Stimulated activated naive CD8-positive, alpha-beta T cell treated with anti-CD3 and anti-CD28 coated beads, Interleukin-15, amount 100 ng/mL, for 72 hours (primary cell): Measurements from ENCODE around the gene TMOD1.

ENCODE experiments used
- ATAC-seq: fragments of 150-1000 bp; cut with Tn5 transposase; 2 replicates; pipeline ENCODE4 v1.10.0; 2021; ENCODE audit warnings: mild to moderate bottlenecking, moderate library complexity
- DNase-seq, 2 donors: peaks; one replicate each; pipeline ENCODE4 v3.0.0; 2021 to 2022
- H3K27ac Mint-ChIP-seq, 2 donors: one replicate each; pipeline ENCODE4 v1.8.0; 2022; ENCODE audit warnings: mild to moderate bottlenecking in 2 of 2, mixed read lengths in 2 of 2, moderate library complexity in 2 of 2
- H3K27me3 Mint-ChIP-seq: one replicate; pipeline ENCODE4 v1.8.0; 2022; ENCODE audit warnings: mixed read lengths
- H3K4me1 Mint-ChIP-seq: one replicate; pipeline ENCODE4 v1.8.0; 2022; ENCODE audit warnings: mild to moderate bottlenecking, mixed read lengths
- H3K4me3 Mint-ChIP-seq, 2 donors: one replicate each; pipeline ENCODE4 v1.8.0; 2022; ENCODE audit warnings: mild to moderate bottlenecking in 2 of 2, mixed read lengths in 2 of 2, moderate library complexity in 1 of 2
- H3K9me3 Mint-ChIP-seq, 2 donors: one replicate each; pipeline ENCODE4 v1.8.0; 2022; ENCODE audit warnings: mixed read lengths in 2 of 2

Gene TMOD1

GRCh38 chr9:97506306-97506705, 4.8 kb downstream of the TMOD1 start:
- ATAC-seq = no peak
- no peak overlapping the region for H3K4me3 Mint-ChIP-seq
- peaks cover under 1% of the 10 kb centered on the region for H3K27me3 Mint-ChIP-seq
- H3K27ac Mint-ChIP-seq = no peak overlapping the region
- peaks cover 26% of the 10 kb centered on the region for H3K4me1 Mint-ChIP-seq
- no peak for DNase-seq
- H3K9me3 Mint-ChIP-seq = no peaks in the 10 kb centered on the region

- H3K9me3 Mint-ChIP-seq = no peaks in the 10 kb centered on the region
- no peak overlapping the region for H3K4me3 Mint-ChIP-seq
- ATAC-seq = no peak
- peaks cover 30% of the 10 kb centered on the region for H3K4me1 Mint-ChIP-seq
- no peak for DNase-seq
- no peak overlapping the region for H3K27ac Mint-ChIP-seq
- no peaks in the 10 kb centered on the region for H3K27me3 Mint-ChIP-seq
Observed at GRCh38 chr9:97506787-97507186, 5.3 kb downstream of the TMOD1 start.

GRCh38 chr9:97507428-97507984, 6.0 kb downstream of the TMOD1 start:
- H3K27me3 Mint-ChIP-seq = no peaks in the 10 kb centered on the region
- H3K4me1 Mint-ChIP-seq = peaks cover 30% of the 10 kb centered on the region
- DNase-seq (no peak), ATAC-seq (no peak)
- H3K4me3 Mint-ChIP-seq = no peak overlapping the region
- no peak overlapping the region for H3K27ac Mint-ChIP-seq
- H3K9me3 Mint-ChIP-seq = no peaks in the 10 kb centered on the region

- no peak overlapping the region for H3K4me3 Mint-ChIP-seq
Observed at GRCh38 chr9:97508852-97509251, 7.4 kb downstream of the TMOD1 start.

GRCh38 chr9:97510797-97511654, 9.6 kb downstream of the TMOD1 start:
- H3K27me3 Mint-ChIP-seq = peaks cover 8% of the 10 kb centered on the region
- DNase-seq (peak in 1 of 2 donors; percentile 25), ATAC-seq (peak; percentile 85)
- H3K9me3 Mint-ChIP-seq = no peaks in the 10 kb centered on the region
- no peak overlapping the region for H3K4me3 Mint-ChIP-seq
- peak overlapping the region; percentile 8 to 75 for H3K27ac Mint-ChIP-seq
- peaks cover 17% of the 10 kb centered on the region for H3K4me1 Mint-ChIP-seq

More at GRCh38 chr9:97508852-97509251, 7.4 kb downstream of the TMOD1 start:
- DNase-seq (no peak), ATAC-seq (no peak)
- Mint-ChIP-seq H3K4me1 (peaks cover 17% of the 10 kb centered on the region), H3K9me3 (no peaks in the 10 kb centered on the region), H3K27me3 (no peaks in the 10 kb centered on the region), H3K27ac (no peak overlapping the region)

- Mint-ChIP-seq H3K4me3 (peak overlapping the region in 1 of 2 donors; percentile 54), H3K27me3 (peaks cover 16% of the 10 kb centered on the region), H3K27ac (peak overlapping the region; percentile 34 to 75), H3K9me3 (no peaks in the 10 kb centered on the region), H3K4me1 (peaks cover 17% of the 10 kb centered on the region)
- DNase-seq = no peak
- ATAC-seq = no peak
Observed at GRCh38 chr9:97511655-97512427, 10.4 kb downstream of the TMOD1 start.

- Mint-ChIP-seq H3K27ac (peak overlapping the region in 1 of 2 donors; percentile 29), H3K4me1 (peaks cover 17% of the 10 kb centered on the region), H3K27me3 (peaks cover 28% of the 10 kb centered on the region), H3K4me3 (no peak overlapping the region), H3K9me3 (no peaks in the 10 kb centered on the region)
- DNase-seq = no peak
- no peak for ATAC-seq
Observed at GRCh38 chr9:97512966-97513560, 11.6 kb downstream of the TMOD1 start.

- no peak overlapping the region for H3K27ac Mint-ChIP-seq
- no peaks in the 10 kb centered on the region for H3K9me3 Mint-ChIP-seq
- H3K4me1 Mint-ChIP-seq = peaks cover 32% of the 10 kb centered on the region
- ATAC-seq (no peak), DNase-seq (no peak)
- no peak overlapping the region for H3K4me3 Mint-ChIP-seq
- H3K27me3 Mint-ChIP-seq = peaks cover 43% of the 10 kb centered on the region
Observed at GRCh38 chr9:97514531-97514930, 13.1 kb downstream of the TMOD1 start.

- Mint-ChIP-seq H3K4me1 (peaks cover 29% of the 10 kb centered on the region), H3K27ac (no peak overlapping the region), H3K27me3 (peaks cover 53% of the 10 kb centered on the region), H3K4me3 (no peak overlapping the region), H3K9me3 (no peaks in the 10 kb centered on the region)
- no peak for DNase-seq
- no peak for ATAC-seq
Observed at GRCh38 chr9:97515662-97516061, 14.2 kb downstream of the TMOD1 start.

- Mint-ChIP-seq H3K9me3 (no peaks in the 10 kb centered on the region), H3K4me1 (peaks cover 25% of the 10 kb centered on the region), H3K27me3 (peaks cover 58% of the 10 kb centered on the region), H3K27ac (peak overlapping the region in 1 of 2 donors; percentile 28), H3K4me3 (no peak overlapping the region)
- ATAC-seq (no peak), DNase-seq (no peak)
Observed at GRCh38 chr9:97516111-97516510, 14.6 kb downstream of the TMOD1 start.

- H3K9me3 Mint-ChIP-seq = no peaks in the 10 kb centered on the region
- H3K27me3 Mint-ChIP-seq = peaks cover 58% of the 10 kb centered on the region
- no peak overlapping the region for H3K4me3 Mint-ChIP-seq
- DNase-seq = no peak
- peaks cover 15% of the 10 kb centered on the region for H3K4me1 Mint-ChIP-seq
- H3K27ac Mint-ChIP-seq = no peak overlapping the region
- no peak for ATAC-seq
Observed at GRCh38 chr9:97517331-97518089, 16.0 kb downstream of the TMOD1 start.

GRCh38 chr9:97518166-97518908, 16.9 kb downstream of the TMOD1 start:
- H3K27me3 Mint-ChIP-seq = peaks cover 58% of the 10 kb centered on the region
- H3K27ac Mint-ChIP-seq = no peak overlapping the region
- ATAC-seq = no peak
- no peak overlapping the region for H3K4me3 Mint-ChIP-seq
- DNase-seq = no peak
- no peaks in the 10 kb centered on the region for H3K9me3 Mint-ChIP-seq
- peaks cover 15% of the 10 kb centered on the region for H3K4me1 Mint-ChIP-seq

- peaks cover 58% of the 10 kb centered on the region for H3K27me3 Mint-ChIP-seq
- no peak overlapping the region for H3K27ac Mint-ChIP-seq
- ATAC-seq (no peak), DNase-seq (no peak)
- H3K4me1 Mint-ChIP-seq = peaks cover 15% of the 10 kb centered on the region
- H3K4me3 Mint-ChIP-seq = no peak overlapping the region
- H3K9me3 Mint-ChIP-seq = no peaks in the 10 kb centered on the region
Observed at GRCh38 chr9:97518909-97519307, 17.4 kb downstream of the TMOD1 start.

GRCh38 chr9:97519441-97519970, 18.0 kb downstream of the TMOD1 start:
- Mint-ChIP-seq H3K9me3 (no peaks in the 10 kb centered on the region), H3K4me1 (peaks cover 15% of the 10 kb centered on the region), H3K27me3 (peaks cover 58% of the 10 kb centered on the region), H3K27ac (no peak overlapping the region), H3K4me3 (no peak overlapping the region)
- no peak for ATAC-seq
- DNase-seq = no peak
